ENCODE data around the gene ABTB2.

DNA sequence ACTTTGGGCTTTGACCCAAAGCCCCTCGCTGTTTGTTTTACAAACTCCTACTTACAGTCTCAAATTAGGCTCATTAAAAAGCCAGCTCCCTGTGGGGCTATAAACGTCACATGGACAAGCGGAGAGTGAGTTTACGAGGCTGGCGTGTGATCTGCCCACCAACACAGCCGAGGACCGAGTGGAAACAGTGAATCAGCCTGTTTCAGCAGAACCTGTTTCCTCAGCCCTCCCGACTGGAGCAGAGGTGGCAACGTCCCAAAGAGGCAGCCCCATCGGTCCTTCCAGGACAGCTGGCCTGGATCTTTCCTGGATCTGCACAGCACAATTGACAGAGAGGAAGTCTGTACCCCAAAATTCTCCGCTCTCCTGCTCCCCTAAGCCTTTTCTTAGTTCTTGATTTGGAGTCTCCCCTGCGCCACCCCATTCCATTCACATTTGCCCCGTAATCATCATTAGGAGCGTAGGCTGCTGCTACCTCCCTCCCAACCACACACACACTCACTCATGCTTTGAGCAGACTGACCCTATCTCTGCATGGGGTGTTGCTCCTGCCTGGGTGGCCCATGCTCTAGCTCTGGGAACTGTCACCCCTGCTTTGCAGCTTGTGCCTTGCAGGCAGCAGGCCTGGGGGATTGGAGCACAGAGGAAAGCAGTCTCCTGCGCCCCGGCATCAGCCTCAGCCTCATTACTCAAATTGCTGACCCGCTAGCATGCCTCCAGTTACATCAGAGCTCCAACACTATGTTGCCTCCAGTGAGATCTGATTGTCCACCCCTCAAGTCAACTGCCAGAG, 134.6 kb downstream of the ABTB2 start:
- TF ChIP-seq CTCF (IDR thresholded peaks at IDR 0.05; ENCODE audit: poor library complexity) (no peak), EZH2 (IDR thresholded peaks at IDR 0.05; ENCODE audit: borderline replicate concordance) (no peak), EZH2phosphoT487 (IDR thresholded peaks at IDR 0.05; ENCODE audit: low read depth, severe bottlenecking, unreplicated experiment) (no peak)
